K562 (cell line): ENCODE results near the gene FUCA1. TPM values are rescaled to one million over a fixed set of nuclear protein-coding genes. Genes with fewer than 3 reads are reported as not detected.

ENCODE experiments used
- ATAC-seq: fragments of 200-7000 bp; cut with Tn5 transposase; 3 replicates; pipeline ENCODE4 v1.9.1; 2020; ENCODE audit warnings: moderate library complexity
- BruUV-seq: library from RNA; stranded (reverse); fragments of 400-500 nt; replicated peaks from 2 replicates; lab custom pipeline; 2021; lab: Mats Ljungman, UMichigan
- CTCF ChIA-PET: fragments of 300-600 bp; formaldehyde crosslinking; extraction: SDS; loops from one replicate; lab custom pipeline; 2021; ENCODE audit warnings: low intra/inter-chr PET ratio; lab: Yijun Ruan, JAX
- POLR2A ChIA-PET: fragments of 300-600, 350-650 bp; sonication (Branson Sonifier 250); formaldehyde crosslinking; extraction: SDS; loops from one replicate; lab custom pipeline; 2021; ENCODE audit warnings: antibody characterized with exemption, inconsistent platforms; lab: Yijun Ruan, JAX
- DNase-seq, 4 experiments: peaks; one replicate each; pipeline versions ENCODE4 v3.0.0 to v3.0.0-alpha.2; 2011 to 2018; ENCODE audit warnings: low spot score in 3 of 4, mixed read lengths in 3 of 4; ENCODE audit errors: extremely low read depth in 1 of 4
- FAIRE-seq: peaks from 2 replicates; lab custom pipeline; 2011; peaks lifted over from hg19 to GRCh38; lab: Jason Lieb, UNC
- H2AFZ ChIP-seq: 2 replicates; pipeline ENCODE4 v1.6.0; 2011; ENCODE audit warnings: low read depth, low read length, control low read depth, inconsistent platforms
- H3K27ac ChIP-seq: fragments of 200-600 bp; 3 replicates; pipeline ENCODE4 v1.8.0; 2011; ENCODE audit warnings: low read depth, mild to moderate bottlenecking, control low read depth, inconsistent platforms, low read length, moderate library complexity, mixed read lengths; ENCODE audit errors: extremely low read depth
- H3K27me3 ChIP-seq, 2 experiments: fragments of 300-600 bp in 1 of 2; 2 replicates in 1 of 2; 3 replicates in 1 of 2; pipeline versions ENCODE4 v1.6.0 to v1.8.0; 2011; ENCODE audit warnings: inconsistent platforms in 2 of 2, low read length in 2 of 2, mild to moderate bottlenecking in 1 of 2, mixed read lengths in 1 of 2, moderate library complexity in 1 of 2; ENCODE audit not compliant: control insufficient read depth in 2 of 2, insufficient read depth in 2 of 2
- H3K36me3 ChIP-seq: fragments of 300-600 bp; 3 replicates; pipeline ENCODE4 v1.8.0; 2011; ENCODE audit warnings: mild to moderate bottlenecking, low read length, inconsistent platforms; ENCODE audit not compliant: control insufficient read depth, insufficient read depth
- H3K4me1 ChIP-seq, 2 experiments: fragments of 200-600 bp in 1 of 2; replicated peaks in 1 of 2; 2 replicates in 1 of 2; 3 replicates in 1 of 2; pipeline versions ENCODE4 v1.5.1 to v1.8.0; 2011; ENCODE audit warnings: inconsistent platforms in 2 of 2, low read length in 2 of 2, mild to moderate bottlenecking in 1 of 2, mixed read lengths in 1 of 2, moderate library complexity in 1 of 2; ENCODE audit not compliant: control insufficient read depth in 2 of 2, insufficient read depth in 2 of 2
- H3K4me2 ChIP-seq: 2 replicates; pipeline ENCODE4 v1.6.1; 2011; ENCODE audit warnings: low read length, control low read depth, inconsistent platforms, mixed read lengths; ENCODE audit not compliant: insufficient read depth
- H3K4me3 ChIP-seq: fragments of 200-600 bp; sonication (generic), shearing (Covaris generic); 2 replicates; pipeline ENCODE4 v1.5.1; 2016; ENCODE audit warnings: control low read depth, inconsistent platforms
- H3K79me2 ChIP-seq: fragments of 200-600 bp; 3 replicates; pipeline ENCODE4 v1.8.0; 2011; ENCODE audit warnings: low read length, inconsistent platforms; ENCODE audit not compliant: control insufficient read depth, insufficient read depth
- H3K9ac ChIP-seq, 2 experiments: 2 replicates each; pipeline versions ENCODE4 v1.6.0 to v1.6.1; 2011; ENCODE audit warnings: low read depth in 2 of 2, low read length in 2 of 2, control low read depth in 1 of 2, inconsistent platforms in 1 of 2, mild to moderate bottlenecking in 1 of 2, mixed read lengths in 1 of 2; ENCODE audit not compliant: insufficient read depth in 1 of 2
- H3K9me1 ChIP-seq: one replicate; pipeline ENCODE4 v1.6.0; 2011; ENCODE audit warnings: inconsistent platforms, mild to moderate bottlenecking, low read length, moderate library complexity; ENCODE audit not compliant: control insufficient read depth, insufficient read depth
- H3K9me3 ChIP-seq: replicated peaks from 2 replicates; pipeline ENCODE4 v1.5.1; 2011; ENCODE audit warnings: low read depth, low read length, inconsistent platforms; ENCODE audit not compliant: control insufficient read depth, insufficient read depth
- H4K20me1 ChIP-seq: replicated peaks from 2 replicates; pipeline ENCODE4 v1.6.1; 2011; ENCODE audit warnings: low read length, inconsistent platforms, mixed read lengths; ENCODE audit not compliant: control insufficient read depth, insufficient read depth
- CSDE1 ChIP-seq, 2 experiments: fragments of 450-650 bp; IDR thresholded peaks; 2 replicates each; pipeline ENCODE4 v1.6.1; 2016; ENCODE audit warnings: mild to moderate bottlenecking in 1 of 2
- ILK ChIP-seq: fragments of 450-650 bp; IDR thresholded peaks from 2 replicates; pipeline ENCODE4 v1.6.1; 2016; ENCODE audit warnings: missing genetic modification characterization, low read depth, mild to moderate bottlenecking, missing compliant biosample characterization, moderate library complexity, borderline replicate concordance
- KDM2B ChIP-seq: fragments of 250-450 bp; sonication (Bioruptor Pico); IDR thresholded peaks from 2 replicates; pipeline ENCODE4 v1.8.0; 2021; ENCODE audit warnings: mild to moderate bottlenecking, moderate library complexity
- WGBS: fragments of 100-300 bp; shearing (Covaris generic); methylation state at CpG from one replicate; pipeline ENCODE4 v1.1.6; 2016; ENCODE audit warnings: low coverage, mixed read lengths; ENCODE audit not compliant: insufficient coverage; ENCODE audit errors: missing lambda C conversion rate; 5-methylcytosine and 5-hydroxymethylcytosine counted together
- in situ Hi-C: fragments of 300-500 bp; cut with MboI; formaldehyde crosslinking; loops from 4 replicates; pipeline ENCODE4 v1.15.0; 2018; ENCODE audit warnings: inconsistent platforms, mixed read lengths
- intact Hi-C: fragments of 100-400 bp; cut with micrococcal nuclease; formaldehyde crosslinking; loops from 2 replicates; pipeline ENCODE4 v1.14.2; 2022
- polyA plus RNA-seq, 8 experiments: library from polyadenylated mRNA; depleted of rRNA in 4 of 8; stranded (reverse) in 5 of 8; unstranded in 3 of 8; fragments of >200 nt; fragmentation: Nextera tagmentation in 2 of 8; fragmentation: Illumina TruSeq in 1 of 8; extraction: Ambion mirVana in 2 of 8; extraction: Trizol in 1 of 8; gene quantifications; 2 replicates each; pipeline versions ENCODE4 v1.2.1 to v1.2.3, GENCODE V29; 2011 to 2014; ENCODE audit warnings: inconsistent platforms in 1 of 8, missing spikeins in 1 of 8
- total RNA-seq, 7 experiments: library from RNA; depleted of rRNA in 6 of 7; stranded (reverse); fragments of >200 nt in 6 of 7; fragmentation: Illumina TruSeq in 2 of 7; extraction: Trizol in 2 of 7; gene quantifications; 2 replicates each; pipeline versions ENCODE4 v1.2.1 to v1.2.3, GENCODE V29; 2011 to 2021; ENCODE audit warnings: low replicate concordance in 1 of 7
- TF ChIP-seq, protein P1 (sequence below): fragments of 450-650 bp; IDR thresholded peaks from 2 replicates; pipeline ENCODE4 v1.7.0; 2016; ENCODE audit warnings: borderline replicate concordance
- TF ChIP-seq, protein P2 (sequence below): IDR thresholded peaks from 2 replicates; pipeline ENCODE4 v1.6.1; 2012; ENCODE audit warnings: low read depth, low read length, improper control_type of control experiment, borderline replicate concordance
- TF ChIP-seq, protein P3 (sequence below), 2 experiments: fragments of 450-650 bp; conservative IDR thresholded peaks; 2 replicates each; pipeline ENCODE4 v1.6.1; 2017; ENCODE audit warnings: mild to moderate bottlenecking in 2 of 2, moderate library complexity in 2 of 2

Gene FUCA1
- total and polyA plus RNA-seq, 9 of the 15 experiments (the other 6 are each of a cell fraction or from before 2014, with no cell fraction given) = 7.0 to 20.5 (median 13.5) TPM

DNA sequence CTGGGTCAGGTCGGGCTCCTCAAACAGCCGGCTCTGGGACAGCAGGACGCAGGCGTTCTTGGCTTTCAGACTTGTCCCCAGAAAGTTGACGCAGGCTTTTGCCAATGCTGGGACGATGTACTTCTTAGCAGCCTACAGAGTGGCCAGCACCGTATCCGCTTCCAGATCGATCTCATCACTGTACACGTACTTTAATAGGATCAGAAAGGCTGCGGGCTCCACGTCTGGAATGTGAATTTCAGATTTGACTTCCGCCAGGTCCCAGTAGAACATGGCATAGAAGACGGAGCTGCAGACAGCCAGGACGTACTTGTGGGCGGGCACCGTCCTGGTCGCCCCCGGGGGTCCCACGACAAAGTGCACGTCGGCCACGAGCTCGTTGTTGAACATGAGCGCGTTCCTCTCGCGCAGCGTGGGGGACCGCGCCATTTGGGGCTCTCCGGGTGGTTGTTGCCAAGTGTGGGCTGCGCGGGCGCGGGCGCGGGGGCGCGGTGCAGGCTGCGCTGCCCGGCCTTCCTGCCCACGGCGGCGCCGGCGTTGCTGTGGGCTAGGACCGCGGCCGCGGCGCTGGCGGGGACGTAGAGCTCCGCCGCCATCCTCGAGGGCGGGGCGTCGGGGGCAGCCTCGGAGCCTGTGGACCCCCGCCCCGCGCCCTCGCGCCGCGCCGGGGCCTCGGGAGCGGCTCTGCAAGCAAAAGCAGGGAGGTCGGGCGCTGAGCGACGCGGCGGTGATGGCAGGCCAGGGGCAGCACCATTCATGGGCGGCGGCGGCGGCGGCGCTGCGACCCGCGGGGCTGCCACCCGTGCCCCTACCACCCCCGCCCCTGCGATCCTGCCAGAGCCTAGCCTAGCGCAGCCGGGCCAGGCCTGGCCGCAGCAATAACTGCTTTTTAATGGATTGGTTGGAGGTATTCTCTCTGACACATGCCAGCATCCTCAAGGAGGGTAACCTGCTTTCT is 34.5 kb upstream of the FUCA1 start:
- H3K27ac ChIP-seq = no peak overlapping the region
- whole genome bisulfite sequencing = 75% methylated on average over 53 of the region's 92 CpGs
- FAIRE-seq = no peak
- in situ Hi-C loops = no loop called here
- ATAC-seq = no peak
- no peaks in the 10 kb centered on the region for H3K9me1 ChIP-seq
- H3K4me3 ChIP-seq = no peak overlapping the region
- BruUV-seq = no TSS peak
- TF ChIP-seq KDM2B (no peak), CSDE1 (IDR thresholded peaks at IDR 0.05) (no peak), ILK (tag) (no peak)
- TF ChIP-seq, protein P1, sequence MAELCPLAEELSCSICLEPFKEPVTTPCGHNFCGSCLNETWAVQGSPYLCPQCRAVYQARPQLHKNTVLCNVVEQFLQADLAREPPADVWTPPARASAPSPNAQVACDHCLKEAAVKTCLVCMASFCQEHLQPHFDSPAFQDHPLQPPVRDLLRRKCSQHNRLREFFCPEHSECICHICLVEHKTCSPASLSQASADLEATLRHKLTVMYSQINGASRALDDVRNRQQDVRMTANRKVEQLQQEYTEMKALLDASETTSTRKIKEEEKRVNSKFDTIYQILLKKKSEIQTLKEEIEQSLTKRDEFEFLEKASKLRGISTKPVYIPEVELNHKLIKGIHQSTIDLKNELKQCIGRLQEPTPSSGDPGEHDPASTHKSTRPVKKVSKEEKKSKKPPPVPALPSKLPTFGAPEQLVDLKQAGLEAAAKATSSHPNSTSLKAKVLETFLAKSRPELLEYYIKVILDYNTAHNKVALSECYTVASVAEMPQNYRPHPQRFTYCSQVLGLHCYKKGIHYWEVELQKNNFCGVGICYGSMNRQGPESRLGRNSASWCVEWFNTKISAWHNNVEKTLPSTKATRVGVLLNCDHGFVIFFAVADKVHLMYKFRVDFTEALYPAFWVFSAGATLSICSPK = no peak
- TF ChIP-seq, protein P2, sequence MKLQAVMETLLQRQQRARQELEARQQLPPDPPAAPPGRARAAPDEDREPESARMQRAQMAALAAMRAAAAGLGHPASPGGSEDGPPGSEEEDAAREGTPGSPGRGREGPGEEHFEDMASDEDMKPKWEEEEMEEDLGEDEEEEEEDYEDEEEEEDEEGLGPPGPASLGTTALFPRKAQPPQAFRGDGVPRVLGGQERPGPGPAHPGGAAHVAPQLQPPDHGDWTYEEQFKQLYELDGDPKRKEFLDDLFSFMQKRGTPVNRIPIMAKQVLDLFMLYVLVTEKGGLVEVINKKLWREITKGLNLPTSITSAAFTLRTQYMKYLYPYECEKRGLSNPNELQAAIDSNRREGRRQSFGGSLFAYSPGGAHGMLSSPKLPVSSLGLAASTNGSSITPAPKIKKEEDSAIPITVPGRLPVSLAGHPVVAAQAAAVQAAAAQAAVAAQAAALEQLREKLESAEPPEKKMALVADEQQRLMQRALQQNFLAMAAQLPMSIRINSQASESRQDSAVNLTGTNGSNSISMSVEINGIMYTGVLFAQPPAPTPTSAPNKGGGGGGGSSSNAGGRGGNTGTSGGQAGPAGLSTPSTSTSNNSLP = no peak
- TF ChIP-seq, protein P3, sequence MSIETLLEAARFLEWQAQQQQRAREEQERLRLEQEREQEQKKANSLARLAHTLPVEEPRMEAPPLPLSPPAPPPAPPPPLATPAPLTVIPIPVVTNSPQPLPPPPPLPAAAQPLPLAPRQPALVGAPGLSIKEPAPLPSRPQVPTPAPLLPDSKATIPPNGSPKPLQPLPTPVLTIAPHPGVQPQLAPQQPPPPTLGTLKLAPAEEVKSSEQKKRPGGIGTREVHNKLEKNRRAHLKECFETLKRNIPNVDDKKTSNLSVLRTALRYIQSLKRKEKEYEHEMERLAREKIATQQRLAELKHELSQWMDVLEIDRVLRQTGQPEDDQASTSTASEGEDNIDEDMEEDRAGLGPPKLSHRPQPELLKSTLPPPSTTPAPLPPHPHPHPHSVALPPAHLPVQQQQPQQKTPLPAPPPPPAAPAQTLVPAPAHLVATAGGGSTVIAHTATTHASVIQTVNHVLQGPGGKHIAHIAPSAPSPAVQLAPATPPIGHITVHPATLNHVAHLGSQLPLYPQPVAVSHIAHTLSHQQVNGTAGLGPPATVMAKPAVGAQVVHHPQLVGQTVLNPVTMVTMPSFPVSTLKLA (conservative IDR thresholded peaks at IDR 0.05) = no peak
- TF ChIP-seq, all 486 proteins: peak for 0
- 0 out of 5 replicates have a peak, but pooled peaks cover 0 to 7% of the 10 kb centered on the region in 2 experiments for H3K27me3 ChIP-seq
- no peak for DNase-seq
- H3K36me3 ChIP-seq = no peaks in the 10 kb centered on the region
- CTCF ChIA-PET = no interaction called here
- no peak overlapping the region for H3K4me2 ChIP-seq
- no peak overlapping the region for H2AFZ ChIP-seq
- H3K4me1 ChIP-seq = peaks cover 3 to 5% of the 10 kb centered on the region in 2 experiments; a peak in 3 of 5 replicates
- POLR2A ChIA-PET = interaction anchor here (0.6 kb wide), 1 partner anchor 31 kb away, joined by 3 read pairs; no protein-coding TSS in a partner anchor
- H3K79me2 ChIP-seq = no peaks in the 10 kb centered on the region
- intact Hi-C loops = no loop called here
- no peaks in the 10 kb centered on the region for H3K9me3 ChIP-seq
- H3K9ac ChIP-seq = no peak overlapping the region
- no peaks in the 10 kb centered on the region for H4K20me1 ChIP-seq
